ENCODE measurements around the gene TBC1D9B. TPM values are rescaled to one million over a fixed set of nuclear protein-coding genes. Genes with fewer than 3 reads are reported as not detected.

TBC1D9B gene
- total RNA-seq, 2 donors from 2014 or later = 89.3 to 136 TPM

DNA sequence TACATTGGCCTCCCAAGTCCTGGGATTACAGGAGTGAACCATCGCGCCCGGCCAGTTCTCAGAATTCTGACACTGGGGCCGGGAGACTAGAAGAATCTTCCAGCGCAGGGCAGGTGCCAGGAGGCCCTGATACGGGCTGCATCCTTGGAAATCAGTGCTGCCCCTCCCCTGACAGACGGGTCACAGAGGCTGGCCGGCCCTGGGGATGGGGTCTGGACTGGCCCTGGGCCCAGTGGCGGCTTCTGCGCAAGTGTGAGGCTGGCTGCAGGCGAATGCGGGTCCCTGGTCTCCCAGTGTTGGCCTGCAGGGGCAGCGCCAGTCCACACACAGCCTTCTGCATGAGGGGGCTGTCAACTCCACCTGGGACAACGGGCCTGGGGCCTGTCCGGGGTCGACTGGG, 831 bp upstream of the TBC1D9B start:
- no peak overlapping the region for H3K4me3 ChIP-seq

DNA sequence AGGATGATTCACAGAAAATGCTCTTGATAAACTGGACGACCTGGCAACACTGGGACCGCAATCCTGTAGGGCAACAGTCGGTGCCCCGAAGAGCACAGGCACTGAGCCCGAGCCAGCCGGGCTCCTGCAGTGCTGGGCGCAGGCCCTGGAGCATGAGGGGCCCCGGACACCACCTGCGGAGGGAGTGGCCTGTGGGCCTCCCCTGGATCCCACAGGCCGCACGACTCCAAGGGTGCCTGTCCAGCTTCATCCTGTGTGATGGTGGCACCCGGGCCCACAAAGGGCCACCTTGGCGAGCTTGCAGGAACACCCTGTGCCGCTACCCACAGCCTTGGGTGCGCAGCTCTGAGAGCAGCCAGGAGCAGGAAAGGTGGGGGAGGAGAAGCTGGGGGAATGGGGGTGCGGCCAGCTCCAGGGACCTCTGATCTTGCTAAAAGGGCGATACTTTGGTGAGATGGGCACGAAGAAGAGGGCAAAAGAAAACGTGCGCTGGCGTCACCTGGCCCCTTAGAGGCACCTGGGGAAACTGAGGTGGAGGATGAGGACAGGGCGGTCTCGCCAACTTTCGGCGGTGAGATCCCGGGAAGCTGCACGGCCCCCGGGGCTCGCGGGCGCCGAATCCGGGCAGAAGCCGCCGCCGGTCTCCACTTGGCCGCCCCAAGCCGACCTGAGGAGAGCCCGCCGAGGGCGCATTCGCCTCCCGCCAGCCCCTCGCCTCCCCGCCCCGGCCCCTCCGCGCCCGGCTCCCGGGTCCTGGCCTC, 722 bp downstream of the TBC1D9B start:
- H3K27ac ChIP-seq = peak overlapping the region; percentile 37

More for the DNA sequence above, 831 bp upstream of the TBC1D9B start:
- no peak for DNase-seq
- Histone ChIP-seq H3K9ac (ENCODE audit: low read depth in 2 of 2, low read length in 2 of 2) (no peak overlapping the region), H3K9me3 (no peaks in the 10 kb centered on the region), H3K27me3 (no peaks in the 10 kb centered on the region), H3K4me1 (peaks cover 9% of the 10 kb centered on the region), H3K27ac (peak overlapping the region; percentile 40), H3K36me3 (no peaks in the 10 kb centered on the region)
- intact Hi-C loops (cut with DNase I) = loop anchor here (5.0 to 10.0 kb wide), 2 partner anchors 104 to 184 kb away; partner anchors contain the start of gene MGAT4B
- TF ChIP-seq, protein P1, sequence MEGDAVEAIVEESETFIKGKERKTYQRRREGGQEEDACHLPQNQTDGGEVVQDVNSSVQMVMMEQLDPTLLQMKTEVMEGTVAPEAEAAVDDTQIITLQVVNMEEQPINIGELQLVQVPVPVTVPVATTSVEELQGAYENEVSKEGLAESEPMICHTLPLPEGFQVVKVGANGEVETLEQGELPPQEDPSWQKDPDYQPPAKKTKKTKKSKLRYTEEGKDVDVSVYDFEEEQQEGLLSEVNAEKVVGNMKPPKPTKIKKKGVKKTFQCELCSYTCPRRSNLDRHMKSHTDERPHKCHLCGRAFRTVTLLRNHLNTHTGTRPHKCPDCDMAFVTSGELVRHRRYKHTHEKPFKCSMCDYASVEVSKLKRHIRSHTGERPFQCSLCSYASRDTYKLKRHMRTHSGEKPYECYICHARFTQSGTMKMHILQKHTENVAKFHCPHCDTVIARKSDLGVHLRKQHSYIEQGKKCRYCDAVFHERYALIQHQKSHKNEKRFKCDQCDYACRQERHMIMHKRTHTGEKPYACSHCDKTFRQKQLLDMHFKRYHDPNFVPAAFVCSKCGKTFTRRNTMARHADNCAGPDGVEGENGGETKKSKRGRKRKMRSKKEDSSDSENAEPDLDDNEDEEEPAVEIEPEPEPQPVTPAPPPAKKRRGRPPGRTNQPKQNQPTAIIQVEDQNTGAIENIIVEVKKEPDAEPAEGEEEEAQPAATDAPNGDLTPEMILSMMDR (IDR thresholded peaks at IDR 0.05) = no peak

DNA sequence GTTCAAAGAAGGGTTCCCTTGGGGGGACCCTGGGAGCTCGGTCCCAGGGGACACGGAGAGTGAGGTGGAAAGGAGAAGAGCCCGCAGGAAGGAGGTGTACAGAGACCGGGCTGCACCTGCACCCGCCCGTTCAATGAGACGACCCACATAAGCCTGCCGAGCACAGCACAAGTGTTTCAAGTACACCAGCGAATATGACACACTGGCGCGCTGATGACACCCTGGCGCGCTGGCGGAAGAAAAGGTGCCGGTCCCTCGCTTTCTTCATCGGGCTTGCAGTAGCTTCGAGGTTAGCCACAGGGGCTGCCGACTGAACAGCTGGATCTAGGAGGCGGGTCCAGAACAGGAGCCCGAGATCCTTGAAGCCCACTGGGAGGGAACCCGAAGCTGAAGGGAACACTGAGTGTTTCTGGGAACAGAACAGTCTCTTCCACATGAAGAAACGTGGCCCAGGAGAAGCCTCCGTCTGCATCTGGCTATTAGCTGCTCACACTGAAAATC, 1.4 kb downstream of the TBC1D9B start:
- no peaks in the 10 kb centered on the region for H3K36me3 ChIP-seq
- intact Hi-C loops (cut with DNase I) = loop anchor here (5.0 to 10.0 kb wide), 2 partner anchors 102 to 186 kb away; partner anchors contain the start of gene MGAT4B
- TF ChIP-seq, protein P1 (IDR thresholded peaks at IDR 0.05) = no peak
- H3K4me1 ChIP-seq = peaks cover 7% of the 10 kb centered on the region
- H3K27me3 ChIP-seq = no peaks in the 10 kb centered on the region
- peak overlapping the region; percentile 49 to 73 for H3K9ac ChIP-seq (ENCODE audit: low read depth in 2 of 2, low read length in 2 of 2)
- no peaks in the 10 kb centered on the region for H3K9me3 ChIP-seq
- H3K27ac ChIP-seq = no peak overlapping the region
- DNase-seq = no peak
- peak overlapping the region; percentile 66 for H3K4me3 ChIP-seq

More for the DNA sequence above, 722 bp downstream of the TBC1D9B start:
- peak; percentile 54 for DNase-seq
- H3K9ac ChIP-seq (ENCODE audit: low read depth in 2 of 2, low read length in 2 of 2) = peak overlapping the region; percentile 49 to 73
- H3K36me3 ChIP-seq = no peaks in the 10 kb centered on the region
- TF ChIP-seq, protein P1 (IDR thresholded peaks at IDR 0.05) = no peak
- no peaks in the 10 kb centered on the region for H3K27me3 ChIP-seq
- peaks cover 7% of the 10 kb centered on the region for H3K4me1 ChIP-seq
- peak overlapping the region; percentile 66 for H3K4me3 ChIP-seq
- no peaks in the 10 kb centered on the region for H3K9me3 ChIP-seq
- intact Hi-C loops (cut with DNase I) = loop anchor here (5.0 to 10.0 kb wide), 2 partner anchors 102 to 185 kb away; partner anchors contain the start of gene MGAT4B

DNA sequence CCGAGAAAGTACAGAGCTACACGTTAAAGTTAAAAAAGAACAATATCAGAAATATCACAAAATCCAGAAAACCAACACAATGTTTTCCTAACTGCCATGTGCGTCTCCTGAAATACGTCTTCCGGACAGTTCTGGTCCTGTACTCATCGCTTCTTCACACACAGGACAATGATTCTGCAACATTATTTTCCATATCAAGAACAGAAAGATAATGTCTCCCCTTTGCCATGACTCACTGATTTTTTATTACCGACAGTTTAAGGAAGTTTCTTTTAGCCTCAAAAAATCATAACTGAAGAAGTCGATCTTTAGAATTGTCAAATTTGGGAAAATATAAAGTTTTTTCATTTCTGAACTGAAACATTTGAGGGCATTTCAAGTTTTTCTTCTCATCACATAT, 2.5 kb downstream of the TBC1D9B start:
- intact Hi-C loops (cut with DNase I) = loop anchor here (5.0 to 10.0 kb wide), 2 partner anchors 100 to 187 kb away; partner anchors contain the start of gene MGAT4B
- no peak for DNase-seq
- Histone ChIP-seq H3K9me3 (no peaks in the 10 kb centered on the region), H3K27ac (no peak overlapping the region), H3K36me3 (no peaks in the 10 kb centered on the region), H3K4me1 (peaks cover 7% of the 10 kb centered on the region), H3K9ac (ENCODE audit: low read depth in 2 of 2, low read length in 2 of 2) (no peak overlapping the region), H3K4me3 (no peak overlapping the region), H3K27me3 (no peaks in the 10 kb centered on the region)
- TF ChIP-seq, protein P1 (IDR thresholded peaks at IDR 0.05) = no peak

DNA sequence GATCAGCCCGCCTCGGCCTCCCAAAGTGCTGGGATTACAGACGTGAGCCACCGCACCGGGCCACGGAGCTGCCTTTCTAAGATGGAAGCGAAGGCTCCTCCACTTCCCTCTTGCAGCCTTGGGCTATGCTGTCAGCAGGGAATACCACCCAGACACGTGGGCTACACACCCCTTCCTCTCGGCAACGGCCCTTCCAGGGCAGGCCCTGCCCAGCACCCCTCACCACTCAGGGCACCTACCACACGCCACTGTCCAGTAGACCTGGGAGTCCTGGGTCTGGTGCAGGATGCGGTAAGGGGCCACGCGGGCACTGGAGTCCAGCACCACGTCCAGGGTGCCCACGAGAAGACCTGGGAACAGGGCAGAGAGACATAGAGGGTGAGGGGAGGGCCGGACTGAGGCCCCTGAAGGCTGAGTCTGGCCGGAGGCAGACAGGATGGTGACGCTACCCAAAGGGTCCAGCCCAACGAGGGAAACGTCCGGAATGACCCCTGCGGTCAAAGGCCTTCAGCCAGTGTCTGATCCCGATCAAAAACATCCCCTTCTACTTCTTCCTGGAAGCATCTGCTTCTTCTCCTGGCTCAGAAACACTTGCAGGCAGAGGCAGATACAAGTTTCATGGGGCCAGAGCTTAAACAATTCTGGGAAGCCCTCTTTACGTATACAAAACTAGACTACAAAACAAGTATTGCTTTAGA, 3.1 kb downstream of the TBC1D9B start:
- intact Hi-C loops (cut with DNase I) = loop anchor here (5.0 to 10.0 kb wide), 2 partner anchors 100 to 188 kb away; partner anchors contain the start of gene MGAT4B
- no peak overlapping the region for H3K27ac ChIP-seq
- TF ChIP-seq, protein P1 (IDR thresholded peaks at IDR 0.05) = no peak
- H3K9ac ChIP-seq (ENCODE audit: low read depth in 2 of 2, low read length in 2 of 2) = no peak overlapping the region
- H3K9me3 ChIP-seq = no peaks in the 10 kb centered on the region
- peaks cover 7% of the 10 kb centered on the region for H3K4me1 ChIP-seq
- H3K4me3 ChIP-seq = no peak overlapping the region
- H3K27me3 ChIP-seq = no peaks in the 10 kb centered on the region
- DNase-seq = no peak
- H3K36me3 ChIP-seq = no peaks in the 10 kb centered on the region
